HG03025 (cell line): ENCODE results near the gene SIPA1L2.

Experiments
- ATAC-seq: cut with Tn5 transposase; IDR thresholded peaks from one replicate; pipeline ENCODE4 v1.9.1; 2021; ENCODE audit warnings: mild to moderate bottlenecking, moderate library complexity; ENCODE audit not compliant: unreplicated experiment, low FRiP score

Gene SIPA1L2

DNA sequence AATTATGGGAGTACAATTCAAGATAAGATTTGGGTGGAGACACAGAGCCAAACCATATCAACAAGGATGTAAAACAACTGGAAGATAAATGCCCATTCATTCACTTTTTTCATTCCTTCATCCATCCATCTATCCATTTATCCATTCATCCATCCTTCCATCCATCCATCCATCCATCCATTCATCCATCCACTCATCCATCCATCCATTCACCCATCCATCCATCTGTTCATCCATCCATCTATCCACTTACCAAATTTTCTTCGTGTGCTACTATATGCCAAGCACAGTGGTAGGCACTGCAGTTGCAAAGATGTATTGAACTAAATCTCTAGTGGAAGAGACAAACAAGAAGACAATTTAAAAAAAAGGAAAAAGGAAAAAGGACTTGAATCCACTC, 14.3 kb upstream of the SIPA1L2 start:
- ATAC-seq = no peak

DNA sequence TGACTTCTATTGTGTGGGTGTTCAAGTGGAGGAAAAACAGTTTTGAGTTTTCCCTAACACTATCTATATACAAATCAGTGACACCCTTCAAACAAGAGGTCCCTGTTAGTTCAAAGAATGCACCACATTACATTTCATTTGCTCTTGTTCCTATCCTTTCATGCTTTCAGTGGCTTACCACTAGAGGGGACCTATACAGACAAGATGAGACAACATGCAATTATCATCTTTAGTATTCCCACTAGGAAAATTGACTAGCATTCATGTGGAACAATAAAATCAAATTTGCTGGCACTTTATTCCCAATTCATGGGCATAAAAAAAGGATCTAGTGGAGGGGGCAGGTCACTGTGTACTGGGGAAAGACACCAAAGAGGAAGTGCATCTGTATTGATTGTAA, 13.3 kb upstream of the SIPA1L2 start:
- ATAC-seq = no peak

DNA sequence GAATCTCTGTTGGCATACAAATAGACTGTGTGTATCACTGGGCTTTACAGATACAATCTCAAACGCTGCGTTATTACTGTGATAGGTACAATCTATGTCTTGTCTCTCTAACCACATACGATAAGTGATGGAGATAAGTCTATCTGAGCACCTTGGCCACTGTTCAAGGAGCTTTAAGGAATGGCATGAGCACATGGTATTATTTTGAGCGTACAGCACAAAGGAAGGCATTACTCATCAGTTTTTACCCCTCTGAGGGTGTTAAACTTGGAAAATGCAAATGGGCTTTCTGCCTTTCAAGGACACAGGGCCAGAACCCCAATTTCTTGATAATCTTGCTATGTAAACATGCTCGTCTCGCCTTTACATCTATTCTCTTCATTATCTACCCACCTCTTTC, 11.6 kb upstream of the SIPA1L2 start:
- no peak for ATAC-seq

DNA sequence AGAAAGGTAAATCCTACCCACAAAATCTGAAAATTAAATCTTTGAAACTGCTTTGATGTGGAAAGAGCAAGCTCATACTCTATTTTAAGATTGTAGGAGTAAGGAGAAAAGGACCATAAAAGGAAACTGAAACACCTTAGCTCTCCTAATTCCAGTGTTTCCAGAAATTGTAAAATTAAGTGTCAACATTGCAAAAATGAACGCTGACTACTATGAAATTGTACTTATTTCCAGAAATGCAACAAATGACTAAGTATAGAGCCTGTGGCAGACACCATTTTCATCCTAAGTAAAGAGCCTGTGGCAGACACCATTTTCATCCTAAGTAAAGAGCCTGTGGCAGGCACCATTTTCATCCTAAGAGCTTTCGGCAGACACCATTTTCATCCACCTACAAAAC, 6.9 kb upstream of the SIPA1L2 start:
- no peak for ATAC-seq

DNA sequence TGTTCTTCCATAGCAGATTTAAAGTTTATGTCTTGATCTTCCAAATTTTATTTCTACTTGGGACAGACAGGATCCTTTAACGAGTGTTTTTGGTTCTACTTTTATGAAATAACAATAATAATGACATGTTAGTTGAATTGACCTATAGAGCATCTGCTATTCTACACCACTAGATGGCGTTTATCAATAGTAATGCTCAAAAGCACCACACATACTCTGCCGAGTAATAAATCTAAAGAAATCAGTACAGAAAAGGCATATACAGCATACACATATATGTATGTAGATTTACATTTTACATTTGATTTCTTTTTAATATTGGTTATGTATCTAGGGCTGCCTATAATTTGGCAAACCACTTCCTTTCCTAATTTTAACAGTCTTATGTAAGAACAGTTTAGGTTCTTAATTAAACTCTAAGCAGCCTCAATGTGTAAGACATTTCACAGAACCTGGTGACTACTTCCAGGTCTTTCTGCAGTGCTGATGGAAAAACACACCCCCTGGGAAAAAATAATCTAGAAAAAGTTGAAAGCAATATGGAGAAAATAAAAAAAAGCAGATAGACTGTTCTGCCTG, 5.9 kb upstream of the SIPA1L2 start:
- peak; percentile 53 for ATAC-seq

DNA sequence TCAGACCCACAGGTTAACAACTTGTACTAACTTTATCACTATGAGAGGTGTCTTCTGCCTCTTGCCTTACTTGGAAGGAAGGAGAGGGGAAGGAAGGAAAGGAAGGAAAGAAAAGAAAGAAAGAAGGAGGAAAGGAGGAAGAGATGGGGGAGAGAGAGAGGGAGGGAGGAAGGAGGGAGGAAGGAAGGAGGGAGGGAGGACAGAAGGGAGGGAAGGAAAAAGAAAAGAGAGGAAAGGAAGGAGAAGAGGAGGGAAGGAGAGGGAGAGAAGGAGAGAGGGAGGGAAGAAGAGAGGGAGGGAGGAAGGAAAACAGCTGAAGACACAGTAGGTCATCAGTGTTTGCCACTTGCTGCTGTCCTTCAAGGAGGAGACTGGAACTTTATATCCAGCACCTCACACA, 5.3 kb upstream of the SIPA1L2 start:
- no peak for ATAC-seq

DNA sequence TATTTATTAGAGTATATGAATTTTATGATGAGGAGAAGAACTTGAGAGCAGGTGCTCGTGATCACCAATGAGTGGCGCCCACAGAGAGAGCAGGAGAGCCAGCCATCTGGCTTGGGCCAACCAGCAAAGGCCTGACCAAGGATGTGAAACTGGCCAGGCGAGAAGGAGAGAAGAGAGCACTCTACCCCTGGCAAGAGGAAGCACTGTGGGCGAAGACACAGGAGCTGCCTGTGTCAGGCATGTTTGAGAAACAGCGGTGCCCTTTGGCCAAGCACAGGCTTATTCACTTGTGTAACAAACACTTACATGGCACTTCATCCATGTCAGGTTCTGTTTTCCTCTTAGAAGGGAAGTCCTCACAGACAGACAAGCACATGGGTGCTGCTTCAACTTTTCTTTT, 4.2 kb upstream of the SIPA1L2 start:
- ATAC-seq = no peak

DNA sequence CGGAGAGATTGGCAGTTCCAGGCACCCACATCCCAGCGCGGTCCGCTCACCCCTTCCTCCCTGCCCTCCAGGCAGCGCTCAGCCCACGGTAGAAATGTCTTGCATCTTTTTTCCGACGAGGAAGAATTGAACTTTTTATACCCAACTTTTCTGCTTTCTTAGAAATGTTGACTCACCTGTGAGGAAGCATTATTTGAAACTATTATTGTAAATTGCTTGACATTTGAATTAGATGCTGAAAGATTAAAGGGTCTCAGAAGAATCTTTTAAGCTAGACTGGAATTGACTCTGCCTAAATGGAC, 912 bp upstream of the SIPA1L2 start:
- ATAC-seq = no peak

DNA sequence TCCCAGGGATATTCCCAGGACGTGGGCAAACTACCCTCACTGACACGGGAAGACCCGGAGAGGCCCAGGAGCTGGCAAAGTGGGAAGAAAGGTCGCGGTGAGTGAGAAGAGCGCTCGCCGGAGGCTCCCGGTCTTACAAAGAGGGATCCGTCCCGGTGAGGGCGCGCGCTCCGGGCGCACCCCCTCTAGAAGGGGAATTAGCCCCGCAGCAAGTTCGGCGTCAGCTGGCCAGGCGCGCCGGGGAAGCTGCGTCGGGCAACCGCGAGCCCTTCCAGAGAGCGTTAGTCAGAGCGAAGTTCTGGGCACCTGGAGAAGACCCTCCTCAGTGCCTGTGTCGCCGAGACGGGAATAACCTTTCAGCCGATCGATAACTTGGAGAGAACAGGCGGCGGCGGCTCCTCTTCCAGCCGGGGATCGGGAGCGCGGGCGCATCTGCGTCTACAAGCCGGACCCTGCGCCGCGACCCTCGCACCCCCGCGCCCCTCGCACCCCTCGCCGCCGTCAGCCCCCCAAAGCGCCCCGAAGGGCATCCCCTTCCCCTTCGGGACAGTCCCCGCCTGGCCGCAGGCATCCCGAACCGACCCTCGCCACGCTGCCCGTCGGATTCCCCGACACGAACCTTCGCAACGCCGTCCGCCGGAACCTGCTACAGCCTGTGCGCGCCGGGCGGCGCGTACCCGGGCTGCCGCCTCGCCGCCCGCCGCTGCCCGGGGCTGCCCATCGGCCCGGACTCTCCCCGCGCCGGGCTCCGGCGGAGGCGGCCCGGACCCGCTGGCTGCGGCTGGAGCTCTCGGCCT, 485 bp downstream of the SIPA1L2 start:
- peak; percentile 42 for ATAC-seq

DNA sequence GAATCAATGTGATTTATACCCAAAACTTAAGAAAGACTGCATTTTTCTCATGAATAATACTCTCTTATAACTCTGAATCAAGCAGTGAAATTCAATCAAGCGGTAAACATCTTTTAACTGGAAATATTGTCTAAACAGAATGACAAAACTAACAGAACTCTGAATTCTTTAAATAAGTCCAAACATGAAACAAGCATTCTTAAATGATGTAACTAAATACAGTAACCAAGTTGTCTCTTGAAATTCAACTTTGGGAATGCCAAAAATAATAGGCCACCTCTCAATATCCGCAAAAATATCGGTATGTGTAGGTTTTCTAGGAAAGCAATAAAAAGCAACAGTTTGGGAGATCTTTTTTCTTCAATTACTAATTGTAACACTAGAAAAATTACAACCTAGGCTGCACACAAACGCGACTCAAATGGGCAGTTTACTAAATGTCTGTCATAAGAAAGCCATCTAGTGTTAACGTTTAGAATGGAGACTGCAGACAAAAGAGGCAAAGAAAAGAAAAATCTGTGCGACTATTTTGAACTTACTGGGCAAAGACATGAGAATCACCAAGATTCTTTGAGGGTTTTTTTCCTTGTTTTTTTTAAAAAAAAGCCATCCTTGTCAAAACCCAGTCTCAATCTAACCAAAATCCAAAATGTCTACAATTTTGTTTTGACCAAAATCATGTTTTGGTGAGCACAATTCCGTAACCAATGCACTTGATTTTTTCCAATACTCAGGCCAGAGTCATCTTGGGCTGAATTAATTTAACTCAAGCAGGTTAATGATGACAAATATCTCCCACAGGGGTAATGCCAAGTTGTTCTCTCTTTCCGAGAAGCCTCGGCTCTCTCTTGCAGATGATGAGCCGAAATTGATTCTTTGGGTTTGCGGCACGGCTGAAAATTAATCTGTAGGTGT, 1.3 kb downstream of the SIPA1L2 start:
- no peak for ATAC-seq

DNA sequence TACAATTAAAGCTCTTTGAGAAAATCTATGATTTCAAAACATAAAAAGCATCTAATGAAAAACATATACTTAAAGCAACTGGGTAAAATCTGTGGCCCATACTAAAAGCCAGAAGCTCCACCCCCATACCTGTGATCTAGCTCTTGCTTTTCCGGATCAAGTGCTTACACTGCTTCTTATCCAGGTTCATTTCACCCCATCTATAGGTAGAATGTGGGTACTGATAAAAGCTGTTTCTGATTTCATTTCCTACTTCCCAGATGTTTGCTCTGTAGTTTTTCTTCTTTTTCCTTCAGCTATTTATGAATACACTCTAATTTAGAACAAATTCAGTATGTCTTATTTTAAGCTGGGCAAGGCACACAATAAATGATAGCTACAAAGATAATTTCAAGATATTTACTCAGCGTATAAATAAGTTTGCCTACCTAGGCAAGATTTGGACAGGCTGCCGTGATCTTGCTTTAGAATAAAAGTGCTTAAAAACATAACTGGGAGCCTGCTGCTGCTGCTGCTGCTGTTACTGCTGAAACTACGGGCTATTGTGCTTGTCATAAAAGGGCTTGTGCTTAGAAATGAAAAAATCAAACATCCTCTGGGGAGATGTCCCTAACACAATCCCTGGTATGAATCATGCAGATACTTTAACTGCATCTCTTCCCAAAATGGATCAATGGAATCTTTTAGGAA, 2.1 kb downstream of the SIPA1L2 start:
- ATAC-seq = no peak

DNA sequence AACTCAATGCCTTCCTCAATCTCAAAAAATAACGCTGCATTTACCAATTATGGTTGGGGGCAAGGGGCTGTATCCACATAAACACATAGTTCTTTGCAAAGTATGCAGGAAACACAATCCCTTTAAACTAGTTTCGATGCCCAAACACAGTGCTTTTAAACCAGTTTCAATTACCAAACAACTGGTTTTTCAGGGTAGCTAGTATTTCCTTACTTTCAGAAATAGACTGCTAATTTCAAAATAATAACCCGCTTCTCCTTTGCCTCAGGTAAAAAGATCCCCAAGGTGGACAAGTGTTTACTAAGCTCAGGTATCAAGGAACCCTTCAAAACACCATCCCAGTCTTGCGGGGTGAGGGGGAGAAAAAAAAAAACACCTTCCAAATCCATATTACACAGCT, 2.8 kb downstream of the SIPA1L2 start:
- ATAC-seq = no peak

DNA sequence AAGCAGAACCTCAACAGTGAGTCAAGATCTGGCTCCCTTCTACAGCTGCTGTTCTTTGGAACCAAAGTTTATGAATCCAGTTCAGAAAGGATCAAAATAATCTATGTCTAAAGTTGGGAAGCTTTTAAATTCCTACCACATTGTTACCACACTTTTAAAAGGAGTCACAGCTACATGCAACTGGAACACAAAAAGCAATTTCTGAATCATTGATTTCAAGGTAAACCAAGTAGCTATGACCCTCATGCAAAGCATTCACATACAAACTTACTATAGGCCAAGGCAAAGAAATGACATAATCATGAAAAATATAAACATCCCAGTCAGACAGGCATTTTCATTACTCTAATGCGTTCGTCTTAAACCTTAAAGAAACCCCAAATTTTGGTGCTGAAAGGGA, 3.5 kb downstream of the SIPA1L2 start:
- no peak for ATAC-seq

DNA sequence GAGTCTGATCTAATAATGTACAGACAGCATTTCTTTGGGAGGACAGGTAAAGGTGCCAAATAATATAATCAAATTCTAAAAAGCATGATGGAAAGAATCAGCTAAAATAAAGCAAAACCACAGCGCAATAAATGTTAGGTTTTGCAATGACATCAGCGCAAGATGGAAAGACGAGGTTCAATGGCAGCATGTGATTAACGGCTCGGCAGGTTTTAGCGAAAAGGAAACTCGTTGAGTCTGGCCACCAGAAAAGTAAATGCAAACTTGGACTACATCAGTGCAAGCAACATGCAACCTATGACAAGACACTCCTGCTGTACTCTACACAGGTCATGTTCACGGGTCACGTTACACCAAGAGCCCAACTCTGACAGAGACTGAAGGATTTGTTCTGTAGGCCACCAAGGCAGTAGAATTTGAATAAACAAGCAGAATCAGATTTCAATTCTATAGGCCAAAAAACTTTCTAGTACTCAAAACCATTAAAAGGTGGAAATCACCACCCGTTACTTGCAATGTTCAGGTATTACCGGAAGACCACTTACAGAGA, 4.5 kb downstream of the SIPA1L2 start:
- no peak for ATAC-seq

DNA sequence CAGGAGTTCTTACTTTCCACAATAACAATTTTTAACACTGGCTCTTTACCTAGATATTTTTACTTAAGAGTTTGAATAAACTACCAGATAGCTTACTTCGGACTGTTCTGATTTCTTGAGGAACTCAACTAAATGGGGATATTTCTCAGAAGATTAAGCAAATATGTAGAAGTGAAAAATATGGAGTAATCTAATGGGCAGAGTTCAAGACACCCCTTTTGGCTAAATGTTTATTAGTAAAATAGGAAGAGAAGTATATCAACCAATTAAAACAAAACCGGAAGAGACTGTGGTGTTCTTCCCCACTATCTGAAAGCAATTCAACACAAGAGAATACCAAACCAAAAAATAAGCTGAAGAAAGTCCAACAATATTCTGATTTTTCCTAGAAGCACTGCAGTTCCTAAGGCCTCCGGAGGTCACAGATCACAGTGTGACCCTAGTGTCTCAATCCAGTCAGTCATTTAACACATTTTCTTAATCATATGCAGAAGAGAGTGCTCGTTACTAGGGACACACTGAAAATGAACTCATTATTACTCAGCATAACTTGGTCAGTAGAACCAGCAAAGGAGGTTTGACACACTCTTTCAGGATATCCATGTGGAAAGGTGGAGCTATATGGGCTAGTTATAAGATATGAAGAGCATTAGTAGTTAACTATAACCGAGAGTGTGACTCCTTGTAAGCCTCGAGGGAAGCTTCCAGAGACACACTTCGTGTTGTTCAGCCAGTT, 5.2 kb downstream of the SIPA1L2 start:
- no peak for ATAC-seq

DNA sequence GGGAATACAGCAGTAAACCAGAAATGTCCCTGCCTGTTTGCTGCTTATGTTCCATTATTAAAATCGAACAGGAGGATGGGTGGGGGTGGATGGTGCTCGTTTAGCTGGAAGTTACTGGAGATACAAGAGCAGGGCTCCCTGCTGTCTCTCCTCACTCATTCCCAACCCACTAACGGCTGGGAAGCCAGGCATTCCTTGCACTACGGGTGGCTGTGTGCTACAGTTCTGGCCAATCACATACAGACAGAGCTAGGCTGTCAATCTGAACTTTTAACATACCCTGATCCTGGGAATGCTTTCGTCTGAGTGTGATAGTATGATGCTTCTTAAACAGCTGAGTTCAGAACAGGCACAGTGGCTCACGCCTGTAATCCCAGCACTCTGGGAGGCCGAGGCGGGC, 7.0 kb downstream of the SIPA1L2 start:
- no peak for ATAC-seq

DNA sequence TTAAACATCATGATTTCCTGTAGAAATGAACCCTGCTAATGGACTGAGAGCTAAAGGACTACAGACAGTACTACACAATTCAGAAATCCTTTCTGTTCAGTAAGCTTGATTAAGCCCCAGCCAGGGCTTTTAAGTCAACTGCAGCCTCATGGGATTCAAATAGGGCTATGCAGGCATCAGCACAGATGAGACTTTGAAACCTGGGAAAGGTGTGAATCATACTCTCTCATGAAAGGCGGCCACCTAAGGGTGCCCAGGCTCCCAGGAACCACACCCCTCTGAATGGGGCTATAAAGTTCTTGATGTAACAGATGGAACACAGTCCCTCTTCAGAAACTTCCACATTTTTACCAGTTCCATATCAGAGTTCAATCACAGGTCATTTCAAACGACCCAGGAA, 7.6 kb downstream of the SIPA1L2 start:
- ATAC-seq = no peak

DNA sequence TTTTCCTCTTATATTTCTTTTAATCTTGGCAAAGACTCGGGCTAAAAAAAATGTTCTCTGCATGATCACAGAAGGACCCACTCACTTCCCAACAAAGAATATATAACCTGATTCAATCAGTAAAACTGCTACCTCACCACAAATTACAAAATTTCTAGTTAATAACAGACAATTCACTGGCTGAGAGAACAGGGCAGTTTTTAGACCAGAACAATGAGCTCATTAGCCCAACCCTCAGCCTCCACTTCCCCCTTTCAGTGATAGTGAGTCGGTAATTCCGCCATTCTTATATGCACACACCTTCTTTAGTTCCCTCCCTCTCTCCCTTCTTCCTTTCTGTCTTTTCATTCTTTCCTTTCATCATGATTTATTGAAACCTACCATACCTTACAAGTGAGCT, 8.9 kb downstream of the SIPA1L2 start:
- ATAC-seq = no peak

DNA sequence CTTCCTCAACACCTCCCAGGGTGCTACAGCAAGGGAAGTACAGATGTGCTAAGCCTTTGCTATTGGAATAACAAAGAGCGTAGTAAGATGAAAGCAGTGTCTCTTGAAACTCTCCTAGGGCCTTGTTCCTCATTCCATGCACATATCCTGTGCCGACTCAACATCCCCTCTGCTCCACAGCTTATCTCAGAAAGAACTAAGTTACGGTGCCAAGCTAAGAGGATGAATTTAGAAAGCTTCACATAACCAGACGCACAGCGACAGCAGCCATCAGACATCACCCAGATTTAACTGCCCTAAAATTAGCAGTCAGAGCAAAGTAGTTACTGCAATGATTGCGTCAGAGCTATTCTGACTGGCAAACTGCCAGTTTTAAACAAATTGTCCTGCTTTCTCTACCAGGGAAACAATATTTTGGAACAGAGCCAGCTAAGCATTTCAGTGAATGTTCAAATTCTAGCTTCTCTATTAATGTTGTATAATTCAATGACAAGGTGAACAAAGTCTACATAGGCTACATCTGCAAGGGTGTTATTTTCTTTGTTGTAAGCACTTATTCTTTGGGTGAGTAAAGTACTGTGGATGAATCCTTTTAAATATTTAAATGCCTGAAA, 9.5 kb downstream of the SIPA1L2 start:
- no peak for ATAC-seq

DNA sequence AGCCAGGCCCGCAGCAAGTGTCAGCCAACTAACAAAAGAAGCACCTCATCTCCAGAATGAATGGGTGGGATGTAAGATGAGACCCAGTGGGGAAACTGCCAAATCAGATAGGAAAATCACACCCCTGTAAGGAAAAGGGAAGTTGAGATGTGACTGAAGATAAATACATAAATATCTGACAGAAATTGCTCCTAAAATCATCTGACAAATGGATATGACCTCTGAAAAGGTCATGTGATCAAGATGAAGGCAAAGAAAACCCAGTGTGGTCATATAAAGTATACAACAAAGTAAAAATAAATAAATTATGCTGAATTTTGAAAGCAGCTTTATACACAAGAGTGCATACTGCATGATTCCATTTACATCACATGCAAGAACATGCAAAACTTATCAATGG, 12.7 kb downstream of the SIPA1L2 start:
- ATAC-seq = no peak
